Subcutaneous abdominal adipose tissue (tissue), 5 donors: ENCODE data around the gene TWIST1.
A peak's percentile ranks its signal among the peaks of the same experiment; 100 is the strongest.

Source experiments
- H3K27ac ChIP-seq: one replicate; pipeline ENCODE4 v1.7.0; 2013; ENCODE audit warnings: low read depth, mild to moderate bottlenecking, inconsistent platforms, low read length, moderate library complexity
- H3K27me3 ChIP-seq, 5 donors: one replicate each; pipeline ENCODE4 v1.7.0; 2013; ENCODE audit warnings: low read length in 5 of 5, inconsistent platforms in 1 of 5; ENCODE audit not compliant: control insufficient read depth in 5 of 5, insufficient read depth in 4 of 5
- H3K36me3 ChIP-seq, 5 donors: one replicate each; pipeline ENCODE4 v1.7.0; 2013; ENCODE audit warnings: low read length in 5 of 5; ENCODE audit not compliant: control insufficient read depth in 5 of 5, insufficient read depth in 5 of 5
- H3K4me1 ChIP-seq, 5 donors: one replicate each; pipeline ENCODE4 v1.7.0; 2013; ENCODE audit warnings: low read length in 5 of 5, mild to moderate bottlenecking in 3 of 5, moderate library complexity in 1 of 5; ENCODE audit not compliant: control insufficient read depth in 5 of 5, insufficient read depth in 5 of 5
- H3K4me3 ChIP-seq, 5 donors: one replicate each; pipeline ENCODE4 v1.7.0; 2013; ENCODE audit warnings: low read length in 5 of 5, low read depth in 1 of 5
- H3K9ac ChIP-seq, 5 donors: one replicate each; pipeline ENCODE4 v1.7.0; 2013; ENCODE audit warnings: low read length in 5 of 5, mild to moderate bottlenecking in 4 of 5, moderate library complexity in 3 of 5
- H3K9me3 ChIP-seq, 5 donors: one replicate each; pipeline ENCODE4 v1.7.0; 2013; ENCODE audit warnings: low read length in 5 of 5; ENCODE audit not compliant: control insufficient read depth in 5 of 5
- donor health status: healthy.
- donor health status: healthy.
- donor health status: healthy.
- donor health status: healthy.
- donor health status: healthy.

The TWIST1 gene

GRCh38 chr7:19113855-19114550 lies 3.4 kb downstream of the TWIST1 start:
- H3K27me3 ChIP-seq: peaks cover 0 to 36% (median 17%) of the 10 kb centered on the region in 5 donors
- peak overlapping the region; percentile 71 to 100 (median 87) for H3K4me3 ChIP-seq
- H3K9ac ChIP-seq: peak overlapping the region in 4 of 5 donors; percentile 30 to 87 (median 70)
- no peaks in the 10 kb centered on the region for H3K9me3 ChIP-seq
- peaks cover 0 to 62% (median 54%) of the 10 kb centered on the region in 5 donors for H3K4me1 ChIP-seq
- no peaks in the 10 kb centered on the region for H3K36me3 ChIP-seq
- peak overlapping the region; percentile 96 for H3K27ac ChIP-seq

GRCh38 chr7:19113002-19113350 lies 4.5 kb downstream of the TWIST1 start:
- peaks cover 0 to 43% (median 21%) of the 10 kb centered on the region in 5 donors for H3K27me3 ChIP-seq
- peak overlapping the region; percentile 96 for H3K27ac ChIP-seq
- H3K36me3 ChIP-seq: no peaks in the 10 kb centered on the region
- peak overlapping the region; percentile 60 to 100 (median 87) for H3K4me3 ChIP-seq
- H3K9me3 ChIP-seq: no peaks in the 10 kb centered on the region
- peaks cover 0 to 64% (median 54%) of the 10 kb centered on the region in 5 donors for H3K4me1 ChIP-seq
- H3K9ac ChIP-seq: peak overlapping the region in 4 of 5 donors; percentile 43 to 87 (median 72)

DNA sequence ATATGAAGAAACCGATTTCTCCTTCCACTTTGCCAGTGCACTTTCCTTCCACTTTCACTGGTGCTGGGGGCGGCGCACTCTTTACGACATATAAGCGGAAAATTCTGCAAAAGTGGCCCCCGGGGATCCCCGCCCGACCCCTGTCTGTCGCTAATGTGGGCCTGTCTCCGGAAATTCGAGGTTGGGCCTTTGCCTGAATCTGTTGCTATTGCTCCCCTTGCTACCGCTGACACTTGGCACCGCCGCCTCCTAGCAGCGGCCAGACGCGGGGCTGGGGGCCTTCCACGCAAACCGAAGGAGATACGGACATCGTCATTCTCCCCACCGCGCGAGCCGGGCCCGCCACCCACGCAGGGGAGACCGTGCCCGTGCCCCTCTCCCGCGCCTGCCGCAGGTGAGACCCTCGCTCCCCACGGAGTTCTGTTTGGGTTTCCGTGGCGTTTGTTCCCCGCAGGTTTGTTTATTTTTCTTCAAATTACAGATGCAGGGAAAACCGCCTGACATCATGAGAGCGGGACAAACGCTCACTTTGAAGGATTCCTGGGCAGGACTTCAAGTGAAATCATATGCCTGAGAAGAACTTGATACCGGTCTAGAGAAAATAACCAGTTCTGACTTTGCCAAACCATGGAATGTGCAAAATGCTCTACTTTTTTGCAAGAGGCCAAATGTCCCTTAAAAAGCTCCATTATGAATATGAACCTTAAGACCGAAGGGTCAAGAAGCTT lies 5.0 kb downstream of the TWIST1 start:
- H3K36me3 ChIP-seq: no peaks in the 10 kb centered on the region
- peaks cover 0 to 43% (median 24%) of the 10 kb centered on the region in 5 donors for H3K27me3 ChIP-seq
- peak overlapping the region; percentile 60 to 100 (median 87) for H3K4me3 ChIP-seq
- peak overlapping the region in 4 of 5 donors; percentile 43 to 87 (median 72) for H3K9ac ChIP-seq
- H3K4me1 ChIP-seq: peaks cover 0 to 64% (median 60%) of the 10 kb centered on the region in 5 donors
- no peaks in the 10 kb centered on the region for H3K9me3 ChIP-seq
- peak overlapping the region; percentile 96 for H3K27ac ChIP-seq

- Histone ChIP-seq H3K27me3 (peaks cover 0 to 46% (median 23%) of the 10 kb centered on the region in 5 donors), H3K9me3 (no peaks in the 10 kb centered on the region), H3K27ac (peak overlapping the region; percentile 96), H3K9ac (peak overlapping the region; percentile 23 to 87 (median 59)), H3K4me3 (peak overlapping the region; percentile 43 to 100 (median 86)), H3K4me1 (peaks cover 0 to 71% (median 65%) of the 10 kb centered on the region in 5 donors), H3K36me3 (no peaks in the 10 kb centered on the region)
These were observed 5.8 kb downstream of the TWIST1 start for GRCh38 chr7:19111474-19112273.

- peaks cover 0 to 76% (median 67%) of the 10 kb centered on the region in 5 donors for H3K4me1 ChIP-seq
- peaks cover 0 to 49% (median 19%) of the 10 kb centered on the region in 5 donors for H3K27me3 ChIP-seq
- H3K9me3 ChIP-seq: no peaks in the 10 kb centered on the region
- H3K27ac ChIP-seq: peak overlapping the region; percentile 96
- peak overlapping the region; percentile 21 to 100 (median 60) for H3K4me3 ChIP-seq
- peak overlapping the region in 3 of 5 donors; percentile 59 to 87 (median 86) for H3K9ac ChIP-seq
- no peaks in the 10 kb centered on the region for H3K36me3 ChIP-seq
These were observed 6.7 kb downstream of the TWIST1 start for GRCh38 chr7:19110776-19111175.

- peaks cover 0 to 76% (median 68%) of the 10 kb centered on the region in 5 donors for H3K4me1 ChIP-seq
- peaks cover 0 to 49% (median 20%) of the 10 kb centered on the region in 5 donors for H3K27me3 ChIP-seq
- H3K9ac ChIP-seq: no peak overlapping the region
- H3K36me3 ChIP-seq: no peaks in the 10 kb centered on the region
- no peaks in the 10 kb centered on the region for H3K9me3 ChIP-seq
- H3K4me3 ChIP-seq: no peak overlapping the region
- H3K27ac ChIP-seq: peak overlapping the region; percentile 96
These were observed 7.3 kb downstream of the TWIST1 start for GRCh38 chr7:19110026-19110730.

- peak overlapping the region in 2 of 5 donors; percentile 65 to 87 for H3K9ac ChIP-seq
- H3K4me3 ChIP-seq: peak overlapping the region in 2 of 5 donors; percentile 77 to 90
- H3K27me3 ChIP-seq: peaks cover 0 to 43% (median 22%) of the 10 kb centered on the region in 5 donors
- no peaks in the 10 kb centered on the region for H3K9me3 ChIP-seq
- H3K36me3 ChIP-seq: no peaks in the 10 kb centered on the region
- peaks cover 0 to 80% (median 66%) of the 10 kb centered on the region in 5 donors for H3K4me1 ChIP-seq
- peak overlapping the region; percentile 96 for H3K27ac ChIP-seq
These were observed 8.2 kb downstream of the TWIST1 start for GRCh38 chr7:19109000-19109946.

DNA sequence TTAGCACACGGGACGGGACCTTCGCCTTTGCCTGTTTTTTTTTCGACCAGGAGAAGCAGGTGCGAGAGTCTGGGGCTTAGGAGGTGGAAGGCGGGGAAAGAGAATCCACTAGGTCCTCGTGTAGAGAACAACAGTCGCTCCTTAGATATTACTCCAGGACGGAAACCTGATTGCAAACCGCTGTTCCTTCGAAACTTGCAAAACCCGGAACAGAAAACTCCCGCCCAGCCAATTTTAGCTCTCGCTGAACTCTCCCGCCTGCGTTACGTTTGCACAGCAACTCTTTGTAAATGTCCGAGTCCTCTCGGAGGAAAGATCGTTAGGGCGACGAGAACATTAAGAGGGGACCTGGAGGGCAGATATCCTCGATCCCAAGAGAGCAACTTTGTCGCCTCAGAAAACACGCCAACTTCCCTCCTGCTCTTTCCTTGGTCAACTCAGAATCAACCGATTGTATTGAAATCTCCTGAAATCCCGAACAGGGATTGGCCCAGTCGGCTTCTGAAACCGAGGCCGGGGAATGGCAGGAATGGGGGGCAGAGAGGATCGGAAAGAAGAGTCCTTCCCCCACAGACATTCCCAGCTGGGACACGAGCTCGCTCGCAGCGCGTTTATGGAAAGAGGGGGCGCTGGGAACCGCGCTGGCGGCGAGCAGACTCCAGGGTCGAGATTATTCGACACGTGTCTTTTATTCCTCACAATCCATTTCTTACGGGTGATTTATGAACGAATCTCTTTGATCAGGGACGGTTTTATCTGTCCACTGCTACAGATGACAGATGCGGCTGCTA lies 9.9 kb downstream of the TWIST1 start:
- Histone ChIP-seq H3K27me3 (peaks cover 0 to 41% (median 19%) of the 10 kb centered on the region in 5 donors), H3K9me3 (no peaks in the 10 kb centered on the region), H3K4me1 (peaks cover 0 to 78% (median 62%) of the 10 kb centered on the region in 5 donors), H3K4me3 (peak overlapping the region; percentile 72 to 91 (median 86)), H3K9ac (peak overlapping the region; percentile 65 to 93 (median 76)), H3K36me3 (no peaks in the 10 kb centered on the region), H3K27ac (peak overlapping the region; percentile 96)
